GM12874 (cell line): ENCODE results near the gene MIB1.

Experiments
- CTCF ChIP-seq: IDR thresholded peaks from 2 replicates; pipeline ENCODE4 v1.5.1; 2011; ENCODE audit warnings: low read depth, mild to moderate bottlenecking, control low read depth, low read length, moderate library complexity; ENCODE audit not compliant: insufficient read depth

The MIB1 gene

GRCh38 chr18:21763846-21764646 is 23.5 kb downstream of the MIB1 start:
- no peak for TF ChIP-seq CTCF

GRCh38 chr18:21769206-21769605 is 28.6 kb downstream of the MIB1 start:
- TF ChIP-seq CTCF, result no peak

GRCh38 chr18:21774722-21775121 is 34.1 kb downstream of the MIB1 start:
- no peak for TF ChIP-seq CTCF

- TF ChIP-seq CTCF, result no peak
Observed at GRCh38 chr18:21777814-21778213, 37.2 kb downstream of the MIB1 start.

- no peak for TF ChIP-seq CTCF
Observed at GRCh38 chr18:21786526-21786925, 45.9 kb downstream of the MIB1 start.

- TF ChIP-seq CTCF, result no peak
Observed at GRCh38 chr18:21798126-21798525, 57.5 kb downstream of the MIB1 start.

GRCh38 chr18:21799721-21800120 is 59.1 kb downstream of the MIB1 start:
- TF ChIP-seq CTCF, result no peak
